Transverse colon (tissue), 4 donors: Measurements from ENCODE around the gene DCST1. TPM values are rescaled to one million over a fixed set of nuclear protein-coding genes. Genes with fewer than 3 reads are reported as not detected.

Experiments used
- DNase-seq: peaks from one replicate; pipeline ENCODE4 v3.0.0-alpha.2; 2019
- H3K27ac ChIP-seq, 4 donors: fragments of 200-600 bp; sonication (generic); 2 replicates each; pipeline ENCODE4 v1.5.1; 2016 to 2018; ENCODE audit warnings: inconsistent platforms in 4 of 4
- H3K27me3 ChIP-seq: fragments of 200-600 bp; sonication (generic); 2 replicates; pipeline ENCODE4 v1.5.1; 2017; ENCODE audit warnings: inconsistent platforms
- H3K36me3 ChIP-seq, 4 donors: fragments of 200-600 bp; sonication (generic); 2 replicates each; pipeline ENCODE4 v1.5.1; 2017 to 2019; ENCODE audit warnings: inconsistent platforms in 4 of 4
- H3K4me1 ChIP-seq, 4 donors: fragments of 200-600 bp; sonication (generic); 2 replicates each; pipeline ENCODE4 v1.5.1; 2017 to 2020; ENCODE audit warnings: inconsistent platforms in 4 of 4
- H3K4me3 ChIP-seq, 4 donors: fragments of 200-600 bp; sonication (generic); 1 replicate in 1 of 4; 2 replicates in 3 of 4; pipeline versions ENCODE4 v1.5.1 to v1.6.1; 2017 to 2019; ENCODE audit warnings: inconsistent platforms in 4 of 4
- H3K9me3 ChIP-seq, 2 donors: fragments of 200-600 bp; sonication (generic); 2 replicates each; pipeline ENCODE4 v1.5.1; 2017 to 2019; ENCODE audit warnings: inconsistent platforms in 2 of 2
- CTCF ChIP-seq, 5 experiments: fragments of 200-600 bp in 3 of 5; fragments of 450-650 bp in 2 of 5; sonication (generic) in 3 of 5; IDR thresholded peaks; 1 replicate in 2 of 5; 2 replicates in 3 of 5; pipeline ENCODE4 v1.5.1; 2016 to 2017; ENCODE audit warnings: antibody characterized with exemption in 5 of 5, inconsistent platforms in 3 of 5, mild to moderate bottlenecking in 2 of 5, moderate library complexity in 1 of 5
- EP300 ChIP-seq: sonication (generic); formaldehyde crosslinking; IDR thresholded peaks from one replicate; pipeline ENCODE4 v1.6.1; 2017; ENCODE audit warnings: antibody characterized with exemption, low read depth
- POLR2A ChIP-seq: fragments of 450-650 bp; IDR thresholded peaks from one replicate; pipeline ENCODE4 v1.6.1; 2016; ENCODE audit warnings: antibody characterized with exemption, mild to moderate bottlenecking, moderate library complexity
- POLR2AphosphoS5 ChIP-seq, 3 donors: sonication (generic); formaldehyde crosslinking; IDR thresholded peaks; one replicate each; pipeline ENCODE4 v1.6.1; 2016; ENCODE audit warnings: antibody characterized with exemption in 3 of 3
- WGBS, 2 donors: methylation state at CpG; one replicate each; pipeline ENCODE4 v1.1.5; 2018; ENCODE audit warnings: low coverage in 1 of 2; 5-methylcytosine and 5-hydroxymethylcytosine counted together
- in situ Hi-C, 4 donors: fragments of 200-750 bp; cut with MboI; loops; one replicate each; pipeline versions ENCODE4 v1.15.0 to v1.15.1; 2017; ENCODE audit warnings: low sequenced_read_pairs in 3 of 4, low pct_ligation_motif_present in 1 of 4, low pct_unique_long_range_greater_than_20kb in 1 of 4
- intact Hi-C: fragments of 100-400 bp; cut with DNase I; formaldehyde crosslinking; loops from one replicate; pipeline ENCODE4 v1.15.1; 2023; ENCODE audit warnings: low total_unique reads
- total RNA-seq, 4 donors: library from RNA; depleted of rRNA; stranded (reverse); fragments of >200 nt; gene quantifications; one replicate each; pipeline ENCODE4 v1.1.0, GENCODE V29; 2016

DCST1 gene
- total RNA-seq, 4 donors from 2014 or later, result 0.32 to 0.41 TPM; not detected in 2

DNA sequence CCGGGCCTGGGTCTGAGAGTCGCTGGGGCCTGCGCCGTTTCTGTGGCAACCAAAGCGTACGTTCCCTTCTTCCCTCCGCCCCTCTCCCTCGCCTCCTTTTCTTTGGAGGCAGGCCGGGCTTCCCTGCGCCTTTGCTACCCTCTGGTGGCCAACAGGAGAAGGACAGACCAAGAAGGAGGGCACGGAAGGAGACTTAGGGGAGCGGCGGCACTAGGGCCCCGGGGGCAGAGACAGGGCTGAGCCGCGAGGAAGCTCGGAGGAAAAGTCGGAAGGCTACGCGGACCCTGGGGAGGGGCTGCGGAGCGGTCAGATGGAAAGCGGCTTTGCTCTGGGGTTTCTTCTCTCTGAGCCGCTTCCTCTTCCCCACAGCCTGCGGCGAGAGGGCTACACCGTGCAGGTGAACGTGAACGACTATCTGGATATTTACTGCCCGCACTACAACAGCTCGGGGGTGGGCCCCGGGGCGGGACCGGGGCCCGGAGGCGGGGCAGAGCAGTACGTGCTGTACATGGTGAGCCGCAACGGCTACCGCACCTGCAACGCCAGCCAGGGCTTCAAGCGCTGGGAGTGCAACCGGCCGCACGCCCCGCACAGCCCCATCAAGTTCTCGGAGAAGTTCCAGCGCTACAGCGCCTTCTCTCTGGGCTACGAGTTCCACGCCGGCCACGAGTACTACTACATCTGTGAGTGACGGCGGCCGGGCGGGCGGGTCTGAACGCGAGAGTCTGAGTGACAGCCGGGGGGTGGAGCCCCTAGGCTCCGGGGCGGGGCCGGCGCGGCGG is 51.3 kb downstream of the DCST1 start:
- intact Hi-C loops (loop anchor here (1.0 to 10.0 kb wide), 2 partner anchors 22 to 600 kb away; partner anchors contain the start of gene EFNA4), in situ Hi-C loops (no loop called here)
- peaks cover 43% of the 10 kb centered on the region for H3K27me3 ChIP-seq

DNA sequence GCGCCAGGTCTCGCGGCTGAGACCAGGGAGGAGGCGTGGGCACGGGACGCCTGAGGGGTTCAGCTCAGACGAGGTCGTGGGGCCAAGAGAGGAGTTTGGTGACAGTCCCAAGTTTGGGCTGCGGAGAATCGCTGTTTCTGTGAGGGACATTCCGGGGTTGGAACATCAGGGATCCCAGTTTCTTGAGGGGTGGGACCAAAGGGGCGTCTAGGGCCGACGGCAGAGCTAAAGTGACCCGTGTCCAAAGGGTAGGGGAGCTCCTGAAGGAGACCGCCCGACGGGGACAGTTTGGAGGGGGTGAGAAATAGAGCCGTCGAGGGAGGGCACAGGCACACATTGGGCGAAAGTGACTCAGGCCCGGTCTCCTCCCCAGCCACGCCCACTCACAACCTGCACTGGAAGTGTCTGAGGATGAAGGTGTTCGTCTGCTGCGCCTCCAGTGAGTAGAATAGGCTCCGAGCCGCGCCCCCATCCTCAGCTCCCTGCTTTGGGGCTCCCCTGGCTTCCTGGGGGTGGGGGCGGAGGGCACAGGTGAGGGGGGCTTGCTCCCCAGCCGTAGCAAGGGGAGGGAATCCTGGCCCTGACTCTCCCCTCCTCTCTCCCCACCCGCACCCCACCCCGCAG is 52.0 kb downstream of the DCST1 start:
- peaks cover 36% of the 10 kb centered on the region for H3K27me3 ChIP-seq
- no peaks in the 10 kb centered on the region for H3K9me3 ChIP-seq
- peaks cover 35 to 53% (median 50%) of the 10 kb centered on the region in 4 donors for H3K4me1 ChIP-seq
- WGBS, 2 donors, result 0 to 3% methylated on average over 4 to 29 of the region's 32 CpGs
- H3K27ac ChIP-seq, result peak overlapping the region; percentile 90 to 94 (median 92)
- in situ Hi-C loops, result no loop called here
- peak overlapping the region; percentile 45 to 78 (median 53) for H3K4me3 ChIP-seq
- H3K36me3 ChIP-seq, result no peaks in the 10 kb centered on the region
- intact Hi-C loops, result loop anchor here (10.0 kb wide), 1 partner anchor 601 kb away; no protein-coding TSS in a partner anchor
- no peak for TF ChIP-seq EP300
- TF ChIP-seq CTCF (IDR thresholded peaks at IDR 0.05), result no peak
- TF ChIP-seq POLR2A, result no peak
- no peak for TF ChIP-seq POLR2AphosphoS5 (IDR thresholded peaks at IDR 0.05)
- peak; percentile 86 for DNase-seq

More for the DNA sequence above, 51.3 kb downstream of the DCST1 start:
- peak overlapping the region; percentile 90 to 94 (median 92) for H3K27ac ChIP-seq
- H3K36me3 ChIP-seq, result no peaks in the 10 kb centered on the region
- peak overlapping the region; percentile 45 to 78 (median 53) for H3K4me3 ChIP-seq
- no peaks in the 10 kb centered on the region for H3K9me3 ChIP-seq
- TF ChIP-seq CTCF (IDR thresholded peaks at IDR 0.05) (peak; percentile 91 to 99 (median 94)), POLR2AphosphoS5 (IDR thresholded peaks at IDR 0.05) (peak; percentile 52 to 83 (median 67)), EP300 (peak; percentile 23), POLR2A (peak; percentile 83)
- WGBS, 2 donors, result 0% methylated on average over 11 to 32 of the region's 67 CpGs
- DNase-seq, result peak; percentile 94
- H3K4me1 ChIP-seq, result peaks cover 42 to 60% (median 57%) of the 10 kb centered on the region in 4 donors

- H3K4me1 ChIP-seq, result peaks cover 31 to 49% (median 45%) of the 10 kb centered on the region in 4 donors
- no peaks in the 10 kb centered on the region for H3K36me3 ChIP-seq
- intact Hi-C loops, result loop anchor here (10.0 kb wide), 1 partner anchor 601 kb away; no protein-coding TSS in a partner anchor
- peak; percentile 80 for DNase-seq
- peak overlapping the region in 2 of 4 donors; percentile 58 to 78 for H3K4me3 ChIP-seq
- no peaks in the 10 kb centered on the region for H3K9me3 ChIP-seq
- whole genome bisulfite sequencing, 2 donors, result 0 to 15% methylated on average over 1 to 22 of the region's 24 CpGs
- peaks cover 30% of the 10 kb centered on the region for H3K27me3 ChIP-seq
- TF ChIP-seq POLR2AphosphoS5 (IDR thresholded peaks at IDR 0.05), result no peak
- TF ChIP-seq POLR2A, result no peak
- TF ChIP-seq EP300, result no peak
- TF ChIP-seq CTCF (IDR thresholded peaks at IDR 0.05), result peak; percentile 96 to 100 (median 100)
- in situ Hi-C loops, result no loop called here
- H3K27ac ChIP-seq, result peak overlapping the region; percentile 90 to 94 (median 92)
Observed at GRCh38 chr1:155086128-155086741, 52.6 kb downstream of the DCST1 start.
